Stimulated activated CD4-positive, alpha-beta T cell treated with anti-CD3 and anti-CD28 coated beads, Interleukin-4, amount 100 ng/mL, for 24 hours (primary cell): ENCODE data around the gene TASP1.
"Not testable (repeated sequence)": the region's sequence is repeated elsewhere in the genome, so short reads cannot be mapped to it uniquely, and the experiment has no call there.

Source experiments
- DNase-seq: peaks from one replicate; pipeline ENCODE4 v3.0.0-alpha.2; 2020

TASP1 gene

DNA sequence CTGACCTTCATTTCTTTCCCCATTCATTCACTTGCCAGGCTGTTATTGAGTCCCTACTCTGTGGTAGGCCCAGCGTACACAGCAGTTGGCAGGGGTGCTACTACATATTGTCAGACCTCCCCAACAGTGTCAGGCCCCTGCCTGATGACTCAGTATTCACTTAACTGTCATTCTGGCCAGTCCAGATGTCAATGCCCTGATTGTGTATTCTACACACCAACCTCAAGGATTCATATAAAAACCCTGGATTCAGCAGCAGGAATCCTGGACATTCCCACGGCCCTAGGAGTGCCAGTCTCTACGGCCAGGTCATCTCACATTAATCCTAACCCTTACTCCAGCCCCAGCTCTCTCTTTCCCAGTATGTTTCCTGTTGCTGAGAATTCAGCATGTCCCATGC, 151.5 kb downstream of the TASP1 start:
- DNase-seq = no peak

GRCh38 chr20:13486694-13487093, 152.0 kb downstream of the TASP1 start:
- no peak for DNase-seq

DNA sequence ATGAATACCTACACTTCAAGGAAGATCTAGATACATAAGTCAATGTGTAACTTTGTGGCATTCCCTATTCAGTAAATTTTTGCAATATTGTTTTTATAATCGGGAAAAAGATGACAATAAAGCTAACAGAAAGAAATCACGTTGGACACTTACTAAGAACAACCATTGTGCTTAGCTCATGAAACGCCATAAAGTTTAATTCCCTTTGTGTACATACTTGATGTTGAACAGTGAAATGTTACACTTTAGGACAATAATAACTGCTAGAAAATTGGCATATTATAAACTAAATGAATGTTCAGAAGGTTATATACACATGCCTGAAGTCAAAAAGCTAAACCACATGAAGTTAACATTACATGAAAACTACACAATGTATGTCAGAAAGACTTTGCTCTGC, 153.2 kb downstream of the TASP1 start:
- no peak for DNase-seq

DNA sequence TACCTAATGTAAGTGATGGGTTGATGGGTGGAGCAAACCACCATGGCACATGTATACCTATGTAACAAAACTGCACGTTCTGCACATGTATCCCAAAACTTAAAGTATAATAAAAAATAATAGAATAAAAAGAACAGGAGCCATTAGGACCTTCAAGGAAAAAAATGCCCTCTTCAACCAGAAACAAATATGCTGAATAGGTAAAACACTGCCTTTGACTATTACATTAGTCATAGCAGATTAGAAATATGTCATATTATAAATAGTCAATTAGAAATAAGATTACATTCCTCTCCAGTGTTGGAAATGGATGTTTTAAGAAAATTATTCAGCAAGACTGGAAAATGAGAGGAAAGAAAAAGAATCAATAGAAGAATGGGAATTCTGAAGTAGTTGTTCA, 153.7 kb downstream of the TASP1 start:
- not testable (repeated sequence) for DNase-seq

- DNase-seq = not testable (repeated sequence)
Measured at GRCh38 chr20:13483472-13483871, 155.3 kb downstream of the TASP1 start.

- DNase-seq = no peak
Measured at GRCh38 chr20:13478366-13478765, 160.4 kb downstream of the TASP1 start.

- no peak for DNase-seq
Measured at GRCh38 chr20:13474467-13474866, 164.3 kb downstream of the TASP1 start.

- DNase-seq = no peak
Measured at GRCh38 chr20:13469262-13469661, 169.5 kb downstream of the TASP1 start.

- no peak for DNase-seq
Measured at GRCh38 chr20:13468166-13468565, 170.6 kb downstream of the TASP1 start.

DNA sequence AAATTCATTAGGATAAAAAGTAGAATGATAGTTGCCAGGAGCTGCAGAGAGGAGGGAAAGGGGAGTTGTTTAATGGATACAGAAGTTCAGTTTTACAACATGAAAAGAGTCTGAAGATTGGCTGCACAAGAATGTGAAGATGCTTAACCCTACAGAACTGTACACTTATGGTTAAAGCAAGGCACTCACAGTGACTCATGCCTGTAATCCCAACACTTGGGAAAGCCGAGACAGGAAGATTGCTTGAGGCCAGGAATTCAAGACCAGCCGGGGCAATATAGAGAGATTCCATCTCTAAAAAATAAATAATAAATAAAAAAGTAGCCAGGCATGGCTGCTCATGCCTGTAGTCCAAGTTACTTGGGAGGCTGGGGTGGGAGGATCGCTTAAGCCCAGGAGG, 174.0 kb downstream of the TASP1 start:
- no peak for DNase-seq

DNA sequence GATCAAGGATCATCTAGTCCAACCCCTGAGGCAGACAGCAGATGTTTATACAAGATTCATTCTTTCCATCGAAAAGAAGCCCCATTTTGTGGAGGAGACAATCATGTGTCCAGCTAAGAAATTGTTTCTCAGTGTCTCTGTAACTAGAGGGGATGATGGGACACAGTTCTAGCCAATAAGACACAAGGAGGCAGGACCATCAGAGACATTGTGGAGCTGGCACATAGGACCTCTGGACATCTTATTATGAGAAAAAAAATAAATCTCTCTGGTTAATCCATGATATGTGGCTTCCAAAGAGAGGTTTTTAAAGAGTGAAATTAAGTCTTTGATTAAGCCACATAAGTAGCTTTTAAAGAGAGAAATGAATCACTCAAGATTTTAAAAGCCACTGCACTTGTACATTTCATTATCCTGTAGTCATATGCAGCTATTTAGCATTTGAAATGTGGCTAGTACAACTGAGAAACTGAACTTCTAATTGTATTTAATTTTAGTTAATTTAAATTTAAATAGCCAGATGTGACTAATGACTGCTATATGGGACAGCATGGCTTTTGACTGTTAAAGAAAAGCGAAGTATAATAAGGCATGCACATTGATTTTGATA, 176.8 kb downstream of the TASP1 start:
- no peak for DNase-seq

GRCh38 chr20:13458860-13459451, 179.8 kb downstream of the TASP1 start:
- DNase-seq = peak; percentile 7

- DNase-seq = no peak
Measured at GRCh38 chr20:13457487-13457886, 181.2 kb downstream of the TASP1 start.

GRCh38 chr20:13455713-13456112, 183.0 kb downstream of the TASP1 start:
- no peak for DNase-seq

DNA sequence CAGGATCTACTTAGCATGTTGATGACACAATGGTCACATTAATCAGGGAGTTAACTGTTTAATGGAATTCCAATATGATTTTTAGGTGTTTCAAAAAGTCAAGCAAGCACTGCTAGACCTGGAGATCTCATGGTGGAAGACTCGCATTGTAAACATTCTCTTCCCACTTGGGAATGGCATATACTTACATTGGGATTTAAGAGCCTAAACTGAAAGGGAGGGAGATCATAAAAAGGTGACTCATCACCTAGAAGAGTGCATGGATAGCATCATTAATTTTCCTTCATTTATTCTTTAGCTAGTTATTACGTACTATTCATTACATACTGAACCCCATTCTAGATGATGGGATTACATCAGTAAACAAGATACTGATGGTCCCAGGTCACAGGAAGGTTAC, 185.4 kb downstream of the TASP1 start:
- no peak for DNase-seq

DNA sequence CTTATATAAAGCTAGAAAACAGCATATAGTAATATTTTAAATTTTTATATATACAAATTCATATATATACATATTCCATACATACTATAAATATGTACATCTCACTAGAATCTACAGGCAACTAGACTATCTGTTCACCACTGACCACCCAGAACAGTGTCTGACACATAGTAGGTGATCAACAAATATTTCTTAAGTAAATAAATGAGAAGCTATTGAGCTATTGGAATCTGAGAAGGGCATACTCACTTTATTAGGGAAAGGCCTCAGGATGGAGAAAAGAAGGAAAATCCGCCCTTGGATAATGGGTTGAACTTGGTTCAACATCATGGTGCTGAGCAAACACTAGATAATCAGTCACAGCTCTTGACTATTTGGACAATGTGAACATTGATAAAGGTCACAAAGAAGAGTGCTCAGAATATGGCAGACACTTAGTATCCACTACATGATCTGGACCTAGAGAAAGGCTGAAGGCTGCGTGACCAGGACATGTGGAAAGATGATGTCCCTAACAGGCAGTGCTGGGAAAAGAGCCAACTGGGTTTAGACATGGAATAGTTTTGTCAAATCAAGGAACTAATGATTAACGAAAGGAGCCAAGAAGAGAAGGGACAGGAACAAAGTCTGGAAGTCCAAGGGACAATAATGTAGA, 186.1 kb downstream of the TASP1 start:
- no peak for DNase-seq

DNA sequence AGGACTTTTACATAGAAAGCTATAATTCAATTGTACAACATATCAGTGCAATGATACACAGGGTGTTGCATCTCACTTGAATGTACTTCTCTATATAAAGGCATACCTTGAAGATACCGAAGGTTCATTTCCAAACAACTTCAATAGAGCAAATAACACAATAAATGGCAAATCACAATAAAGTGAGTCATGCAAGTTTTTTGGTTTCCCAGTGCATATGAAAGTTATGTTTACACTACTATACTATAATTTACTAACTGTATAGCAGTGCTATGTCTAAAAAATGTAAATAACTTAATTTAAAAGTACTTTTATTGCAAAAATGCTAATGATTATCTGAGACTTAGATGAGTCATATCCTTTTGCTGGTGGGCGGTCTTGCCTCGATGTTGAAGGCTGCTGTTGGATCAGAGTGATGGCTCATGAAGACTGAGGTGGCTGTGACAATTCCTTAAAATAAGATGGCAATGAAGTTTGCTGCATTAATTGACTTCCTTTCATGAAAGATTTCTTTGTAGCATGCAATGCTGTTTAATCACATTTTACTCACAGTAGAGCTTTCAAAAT, 188.8 kb downstream of the TASP1 start:
- DNase-seq = no peak

GRCh38 chr20:13447385-13448180, 191.1 kb downstream of the TASP1 start:
- DNase-seq = no peak

DNA sequence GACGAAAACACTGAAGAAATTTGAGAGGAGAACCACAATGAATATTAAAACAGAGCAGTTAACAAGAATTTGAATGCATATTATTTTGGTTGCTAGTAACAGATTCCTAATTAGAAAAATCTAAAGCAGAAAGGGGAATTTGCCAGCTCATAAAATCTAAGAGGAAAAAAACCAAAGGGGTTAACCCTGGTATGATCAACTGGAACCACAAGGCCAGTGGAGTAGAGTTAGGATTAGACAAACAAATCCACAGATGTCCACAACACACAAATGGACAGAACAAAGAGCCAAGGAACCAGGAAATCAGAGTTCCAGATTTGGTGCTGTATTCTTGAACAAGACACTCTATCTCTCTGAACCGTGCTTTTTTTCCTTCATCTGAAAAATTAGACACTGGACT, 195.0 kb downstream of the TASP1 start:
- no peak for DNase-seq

- DNase-seq = no peak
Measured at GRCh38 chr20:13442986-13443385, 195.7 kb downstream of the TASP1 start.

- DNase-seq = no peak
Measured at GRCh38 chr20:13441388-13441787, 197.3 kb downstream of the TASP1 start.

- DNase-seq = no peak
Measured at GRCh38 chr20:13436530-13436929, 202.2 kb downstream of the TASP1 start.

- DNase-seq = no peak
Measured at GRCh38 chr20:13432126-13432525, 206.6 kb downstream of the TASP1 start.
